ENCODE data around the gene CBARP.
"Not testable (repeated sequence)": the region's sequence is repeated elsewhere in the genome, so short reads cannot be mapped to it uniquely, and the experiment has no call there.

The CBARP gene

GRCh38 chr19:1213391-1214286 is 24.2 kb downstream of the CBARP start:
- peak in 1 of 2 donors; percentile 18 for DNase-seq (ENCODE audit: low read depth in 2 of 2)

- no peak for DNase-seq (ENCODE audit: low read depth in 2 of 2)
Observed at GRCh38 chr19:1211494-1212234, 26.1 kb downstream of the CBARP start.

DNA sequence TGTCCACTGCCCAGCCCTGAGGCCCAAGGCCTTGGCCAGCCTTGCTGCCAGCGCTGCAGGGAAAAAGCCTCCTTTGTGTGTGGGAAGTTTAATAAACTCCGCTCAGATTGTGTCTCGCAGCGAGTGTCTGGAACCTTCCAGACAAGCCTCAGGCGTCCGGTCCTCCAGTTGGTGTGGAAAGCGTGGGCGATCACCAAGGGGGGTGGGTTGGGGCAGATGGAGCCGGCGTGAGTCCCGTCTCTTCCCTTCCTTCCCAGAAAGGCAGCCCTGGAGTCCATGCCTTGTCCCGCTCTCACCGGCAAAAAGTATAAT is 27.6 kb downstream of the CBARP start:
- DNase-seq (ENCODE audit: low read depth in 2 of 2) = no peak

DNA sequence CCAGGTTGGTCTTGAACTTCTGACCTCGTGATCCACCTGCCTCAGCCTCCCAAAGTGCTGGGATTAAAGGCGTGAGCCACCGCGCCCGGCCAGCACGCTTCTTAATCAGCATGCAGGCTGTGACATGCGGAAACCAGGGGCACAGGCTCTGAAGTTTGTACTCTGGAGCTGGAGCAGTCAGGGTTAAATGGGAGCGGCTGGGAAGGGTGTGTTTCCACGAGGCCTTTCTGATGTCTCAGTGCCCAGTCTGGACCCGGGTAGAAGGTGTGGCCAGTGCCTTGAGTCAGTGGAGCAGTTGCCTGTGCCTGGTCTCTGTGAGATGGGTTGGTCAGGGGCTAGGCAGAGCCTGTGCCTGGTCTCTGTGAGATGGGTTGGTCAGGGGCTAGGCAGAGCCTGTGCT is 29.0 kb downstream of the CBARP start:
- DNase-seq (ENCODE audit: low read depth in 2 of 2) = not testable (repeated sequence)

- peak in 1 of 2 donors; percentile 15 for DNase-seq (ENCODE audit: low read depth in 2 of 2)
Observed at GRCh38 chr19:1206864-1207450, 30.8 kb downstream of the CBARP start.

DNA sequence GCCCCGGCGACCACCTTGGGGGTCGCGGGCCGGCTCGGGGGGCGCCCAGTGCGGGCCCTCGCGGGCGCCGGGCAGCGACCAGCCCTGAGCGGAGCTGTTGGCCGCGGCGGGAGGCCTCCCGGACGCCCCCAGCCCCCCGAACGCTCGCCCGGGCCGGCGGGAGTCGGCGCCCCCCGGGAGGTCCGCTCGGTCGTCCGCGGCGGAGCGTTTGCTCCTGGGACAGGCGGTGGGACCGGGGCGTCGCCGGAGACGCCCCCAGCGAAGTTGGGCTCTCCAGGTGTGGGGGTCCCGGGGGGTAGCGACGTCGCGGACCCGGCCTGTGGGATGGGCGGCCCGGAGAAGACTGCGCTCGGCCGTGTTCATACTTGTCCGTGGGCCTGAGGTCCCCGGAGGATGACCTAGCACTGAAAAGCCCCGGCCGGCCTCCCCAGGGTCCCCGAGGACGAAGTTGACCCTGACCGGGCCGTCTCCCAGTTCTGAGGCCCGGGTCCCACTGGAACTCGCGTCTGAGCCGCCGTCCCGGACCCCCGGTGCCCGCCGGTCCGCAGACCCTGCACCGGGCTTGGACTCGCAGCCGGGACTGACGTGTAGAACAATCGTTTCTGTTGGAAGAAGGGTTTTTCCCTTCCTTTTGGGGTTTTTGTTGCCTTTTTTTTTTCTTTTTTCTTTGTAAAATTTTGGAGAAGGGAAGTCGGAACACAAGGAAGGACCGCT is 31.5 kb downstream of the CBARP start:
- DNase-seq (ENCODE audit: low read depth in 2 of 2) = peak in 1 of 2 donors; percentile 10

- DNase-seq (ENCODE audit: low read depth in 2 of 2) = peak; percentile 99
Observed at GRCh38 chr19:1205114-1206099, 32.4 kb downstream of the CBARP start, which contains the start of gene STK11. Gene STK11 (plus strand): TSS chr19:1205778. CDS start chr19:1206914, 1,136 bp downstream.

GRCh38 chr19:1200614-1201013 is 37.2 kb downstream of the CBARP start:
- DNase-seq (ENCODE audit: low read depth in 2 of 2) = not testable (repeated sequence)

- DNase-seq (ENCODE audit: low read depth in 2 of 2) = no peak
Observed at GRCh38 chr19:1199531-1199930, 38.3 kb downstream of the CBARP start.

DNA sequence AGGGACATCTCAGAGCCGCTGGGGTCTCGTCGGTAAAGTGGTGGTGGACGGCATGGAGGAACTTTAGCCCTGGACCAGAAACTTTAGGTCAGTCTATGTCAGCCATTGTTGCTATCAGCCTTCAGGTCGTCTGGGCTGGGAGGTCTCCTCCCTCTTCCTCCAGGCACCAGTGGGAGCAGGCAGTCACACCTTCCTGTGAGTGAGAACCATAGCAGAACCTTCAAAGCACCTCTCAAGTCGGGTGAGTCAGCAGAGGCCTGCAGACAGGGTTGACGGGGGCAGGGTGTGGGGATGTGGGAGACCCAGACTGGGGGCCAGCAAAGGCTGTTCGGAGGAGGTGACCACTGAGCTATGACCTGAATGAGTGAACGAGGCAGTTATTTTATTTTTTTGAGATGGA is 48.4 kb downstream of the CBARP start:
- DNase-seq (ENCODE audit: low read depth in 2 of 2) = peak; percentile 39 to 41

DNA sequence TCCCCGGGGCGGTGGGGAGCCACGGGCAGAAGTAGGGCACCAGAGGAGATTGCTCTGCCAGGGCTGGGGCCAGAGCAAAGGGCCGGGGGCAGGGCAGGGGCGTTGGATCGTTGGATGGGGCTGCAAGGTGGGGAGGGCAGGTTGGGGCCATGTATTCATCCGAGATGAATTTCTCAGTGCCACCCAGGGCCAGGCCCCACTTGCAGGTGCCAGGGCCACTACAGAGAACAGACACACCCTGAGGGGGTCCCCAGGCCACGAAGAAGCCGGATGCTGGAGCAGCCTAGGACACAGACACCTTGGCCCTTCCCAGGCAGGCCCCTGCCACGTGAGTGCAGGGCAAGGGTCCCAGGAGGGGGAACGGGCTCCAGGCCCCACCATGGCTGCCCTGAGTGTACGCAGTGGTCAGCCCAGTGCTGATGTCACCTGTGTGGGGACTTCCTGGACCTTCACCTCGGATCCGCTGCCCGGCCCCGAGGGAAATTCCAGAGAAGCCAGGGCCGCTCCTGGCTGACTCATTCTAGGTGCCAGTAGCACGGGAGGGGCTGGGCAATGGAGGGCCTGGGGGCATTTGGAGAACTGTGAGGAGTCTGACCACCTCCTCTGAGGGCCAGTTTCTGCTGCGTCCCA is 54.1 kb downstream of the CBARP start:
- no peak for DNase-seq (ENCODE audit: low read depth in 2 of 2)

GRCh38 chr19:1182727-1183126 is 55.1 kb downstream of the CBARP start:
- no peak for DNase-seq (ENCODE audit: low read depth in 2 of 2)

- no peak for DNase-seq (ENCODE audit: low read depth in 2 of 2)
Observed at GRCh38 chr19:1182068-1182467, 55.7 kb downstream of the CBARP start.

DNA sequence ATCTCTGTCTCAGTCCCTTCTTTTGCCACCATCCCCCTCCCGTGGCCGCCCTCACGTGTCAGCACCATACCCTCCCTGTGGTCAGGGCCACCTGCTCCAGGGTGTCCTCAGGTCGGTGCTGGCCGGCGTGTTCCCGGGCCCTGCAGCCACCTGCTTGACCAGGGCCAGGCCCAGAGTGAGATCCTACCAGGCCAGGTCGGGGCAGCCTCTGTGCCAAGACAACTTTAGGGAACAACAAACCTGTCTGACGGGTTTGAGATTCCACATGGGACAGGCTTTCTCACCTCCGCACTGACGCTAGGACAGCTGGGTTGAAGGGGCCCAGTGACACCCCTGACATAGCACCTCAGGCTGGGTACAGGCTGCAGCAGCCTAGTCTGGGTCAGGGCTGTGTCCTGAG is 56.2 kb downstream of the CBARP start:
- DNase-seq (ENCODE audit: low read depth in 2 of 2) = no peak
